Stimulated activated CD4-positive, alpha-beta T cell treated with anti-CD3 and anti-CD28 coated beads, Interleukin-15, amount 100 ng/mL, for 1 hour (primary cell): Measurements from ENCODE around the gene CDHR1.
"Not testable (repeated sequence)": the region's sequence is repeated elsewhere in the genome, so short reads cannot be mapped to it uniquely, and the experiment has no call there.

Source experiments
- DNase-seq, 2 donors: peaks; one replicate each; pipeline ENCODE4 v3.0.0-alpha.2; 2020; ENCODE audit warnings: low read depth in 1 of 2, low spot score in 1 of 2

Gene CDHR1

DNA sequence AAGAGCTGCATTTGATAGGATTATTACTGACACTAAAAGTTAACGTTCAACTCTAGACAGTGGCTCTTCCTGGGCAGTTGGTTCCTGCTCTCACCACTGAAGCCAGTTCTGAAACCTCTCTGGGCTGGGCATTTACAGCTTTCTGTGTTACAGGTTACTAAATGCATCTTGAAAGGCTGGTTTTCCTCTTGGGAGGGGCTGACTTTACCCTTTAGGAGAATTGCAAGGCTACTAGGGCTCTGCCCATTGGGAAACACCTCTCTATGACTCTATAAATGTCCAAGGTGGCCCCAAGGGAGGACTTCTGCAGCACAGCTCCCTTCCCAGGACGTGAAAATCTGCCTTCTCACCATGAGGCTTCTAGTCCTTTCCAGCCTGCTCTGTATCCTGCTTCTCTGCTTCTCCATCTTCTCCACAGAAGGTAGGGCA lies 20.8 kb upstream of the CDHR1 start, which contains the start of gene GPR15LG:
Gene GPR15LG (plus strand): TSS at position 301 of the 429 bp plus-strand sequence. CDS start 51 bp downstream, at position 352.
- DNase-seq: no peak

DNA sequence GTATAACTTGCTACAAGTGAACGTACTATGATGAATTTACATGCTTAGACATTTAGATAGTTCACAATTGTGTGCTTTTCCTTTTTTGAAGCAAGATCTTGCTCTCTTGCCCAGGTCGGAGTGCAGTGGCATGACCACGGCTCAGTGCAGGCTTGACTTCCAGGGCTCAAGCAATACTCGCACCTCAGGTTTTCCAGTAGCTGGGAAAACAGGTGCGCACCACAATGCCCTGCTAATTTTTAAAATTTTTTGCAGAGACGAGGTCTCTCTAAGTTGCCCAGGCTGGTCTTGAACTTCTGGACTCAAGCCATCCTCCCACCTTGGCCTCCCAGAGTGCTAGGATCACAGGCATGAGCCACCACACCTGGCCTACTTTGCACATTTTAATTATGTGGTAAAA lies 18.9 kb upstream of the CDHR1 start:
- DNase-seq: no peak

DNA sequence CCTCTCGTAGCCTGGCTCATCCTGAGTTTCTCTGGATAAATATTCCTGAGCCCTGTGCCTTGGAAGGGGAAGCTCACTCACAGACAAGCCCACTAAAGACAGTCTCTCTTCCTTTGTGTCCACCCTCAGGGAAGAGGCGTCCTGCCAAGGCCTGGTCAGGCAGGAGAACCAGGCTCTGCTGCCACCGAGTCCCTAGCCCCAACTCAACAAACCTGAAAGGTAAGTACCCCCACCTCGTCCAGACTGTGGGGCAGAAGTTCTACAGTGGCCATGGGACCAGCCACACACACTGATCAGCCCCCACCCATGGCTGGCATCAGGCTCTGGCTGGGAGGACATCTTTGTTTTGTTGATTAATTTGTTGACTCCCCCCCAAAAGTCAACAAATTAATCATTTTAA lies 18.0 kb upstream of the CDHR1 start:
- no peak for DNase-seq

DNA sequence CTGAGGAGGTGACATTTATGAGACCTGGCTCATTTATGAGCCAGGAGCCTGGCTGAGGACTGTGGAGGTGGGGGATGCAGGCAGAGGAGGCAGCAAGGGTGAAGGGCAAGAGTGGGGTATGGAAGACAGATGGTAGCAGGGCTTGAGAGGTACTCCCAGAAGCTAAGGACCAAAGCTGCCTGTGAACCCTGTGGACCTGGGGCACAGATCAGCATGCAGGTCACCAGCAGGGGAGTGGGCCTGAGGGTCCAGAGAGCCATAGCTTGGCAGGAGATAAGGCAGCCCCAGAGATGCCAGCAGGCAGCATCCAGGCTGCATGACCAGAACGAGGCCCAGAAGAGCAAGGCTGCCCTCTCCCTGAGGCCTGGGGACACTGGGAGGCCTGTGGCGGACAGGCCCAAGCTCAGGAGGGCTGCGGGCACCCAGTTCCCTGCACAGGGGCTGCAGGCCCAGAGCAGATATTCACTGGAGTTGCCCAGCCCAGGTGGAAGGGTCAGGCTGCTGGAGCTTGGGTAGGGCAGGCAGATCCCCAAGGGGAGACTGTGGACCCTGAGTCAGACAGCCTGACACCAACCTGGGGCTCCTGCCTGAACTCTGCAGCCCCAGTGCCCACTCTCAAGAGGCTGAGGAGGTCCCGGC lies 17.4 kb upstream of the CDHR1 start:
- no peak for DNase-seq

DNA sequence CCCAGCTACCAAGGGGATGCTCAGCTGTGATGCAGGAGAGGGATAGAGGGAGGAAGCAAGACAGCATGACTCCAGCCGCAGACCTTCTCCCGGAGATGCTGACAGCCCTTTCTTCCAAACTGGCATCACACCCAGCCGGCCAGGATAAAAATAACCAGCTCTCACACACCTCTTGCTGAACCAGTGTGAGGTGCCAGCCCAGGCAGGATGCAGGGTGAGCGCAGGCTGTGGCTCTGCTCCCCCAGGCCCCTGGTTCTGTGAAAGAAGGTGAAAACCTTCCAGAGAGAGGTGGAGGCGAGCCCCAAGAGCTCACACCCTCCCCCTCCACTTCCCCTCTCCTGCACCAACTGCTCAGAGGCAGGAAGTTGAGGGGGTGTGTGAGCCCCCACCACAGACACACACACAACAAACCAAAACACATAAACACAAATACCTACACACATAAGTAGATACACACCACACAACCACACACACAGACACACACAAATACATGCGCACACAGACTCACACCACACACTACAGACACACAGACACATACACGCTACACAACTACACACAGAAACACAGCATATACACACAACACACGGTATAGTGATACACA lies 16.7 kb upstream of the CDHR1 start:
- DNase-seq: no peak

DNA sequence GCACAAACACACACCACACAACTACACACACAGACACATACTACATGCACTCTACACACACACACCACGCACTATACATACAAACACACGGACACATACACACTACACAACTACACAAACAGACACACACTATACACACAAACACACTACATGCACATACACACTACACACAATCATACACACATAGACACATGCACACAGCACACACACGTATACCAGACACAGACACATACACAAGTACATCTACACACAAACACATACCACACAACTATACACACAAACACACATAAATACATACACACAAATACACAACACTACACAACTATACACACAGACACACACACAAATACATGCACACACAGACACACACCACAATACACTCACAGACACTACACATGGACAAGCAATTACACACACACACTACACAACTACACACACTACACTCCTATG lies 16.2 kb upstream of the CDHR1 start:
- no peak for DNase-seq

DNA sequence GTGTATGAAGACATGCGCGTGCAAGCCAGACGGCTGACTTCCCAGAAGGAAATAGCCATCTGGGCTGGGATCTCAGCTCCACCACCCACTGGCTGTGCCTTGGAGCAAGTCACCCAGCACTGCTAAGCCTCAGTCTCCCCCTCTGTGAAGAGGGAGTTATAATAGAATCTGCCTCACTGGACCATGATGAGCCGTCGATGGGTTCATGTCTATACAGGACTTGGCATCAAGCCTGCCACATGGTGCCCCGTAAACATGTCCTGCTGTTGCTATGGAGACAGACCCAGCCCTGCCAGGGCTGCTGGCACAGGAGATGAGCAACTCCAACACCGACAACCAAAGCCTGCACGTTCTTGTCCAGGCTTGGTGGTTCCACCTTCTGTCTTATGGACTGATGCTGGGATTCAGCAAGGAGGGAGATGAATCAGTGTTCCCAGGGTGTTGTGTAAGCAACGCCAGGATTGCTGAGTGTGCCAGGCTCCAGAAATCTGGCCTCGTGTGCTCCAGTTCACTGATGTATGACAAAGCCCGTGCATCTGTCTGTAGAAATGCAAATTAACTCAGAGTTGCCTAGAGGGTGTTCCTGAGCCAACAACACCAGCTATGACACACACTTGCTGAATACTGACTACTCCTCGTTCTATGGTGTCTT lies 15.2 kb upstream of the CDHR1 start:
- no peak for DNase-seq

DNA sequence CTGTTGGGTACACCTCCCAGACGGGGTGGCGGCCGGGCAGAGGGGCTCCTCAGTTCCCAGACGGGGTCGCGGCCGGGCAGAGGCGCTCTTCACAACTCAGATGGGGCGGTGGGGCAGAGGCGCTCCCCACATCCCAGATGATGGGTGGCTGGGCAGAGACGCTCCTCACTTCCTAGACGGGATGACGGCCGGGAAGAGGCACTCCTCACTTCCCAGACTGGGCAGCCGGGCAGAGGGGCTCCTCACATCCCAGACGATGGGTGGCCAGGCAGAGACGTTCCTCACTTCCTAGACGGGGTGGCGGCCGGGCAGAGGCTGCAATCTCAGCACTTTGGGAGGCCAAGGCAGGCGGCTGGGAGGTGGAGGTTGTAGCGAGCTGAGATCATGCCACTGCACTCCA lies 14.0 kb upstream of the CDHR1 start:
- DNase-seq: not testable (repeated sequence)

DNA sequence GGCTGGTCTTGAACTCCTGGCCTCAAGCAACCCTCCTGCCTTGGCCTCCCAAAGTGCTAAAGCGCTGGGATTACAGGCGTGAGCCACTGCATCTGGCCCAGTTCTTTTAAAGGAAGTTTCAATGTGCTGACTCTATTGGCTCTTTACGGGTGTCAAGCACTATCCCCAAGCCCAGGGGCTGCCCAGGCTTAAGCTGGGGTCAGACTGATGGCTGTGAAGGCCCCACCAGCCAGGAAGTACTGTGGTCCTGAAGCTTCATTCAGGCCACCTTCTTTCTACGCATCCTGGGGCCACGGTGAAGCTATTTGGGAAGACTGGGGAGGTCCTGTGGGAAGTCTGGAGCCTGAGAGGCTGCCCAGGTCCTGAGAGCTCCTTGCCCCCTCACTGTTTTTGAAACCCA lies 12.7 kb upstream of the CDHR1 start:
- no peak for DNase-seq

DNA sequence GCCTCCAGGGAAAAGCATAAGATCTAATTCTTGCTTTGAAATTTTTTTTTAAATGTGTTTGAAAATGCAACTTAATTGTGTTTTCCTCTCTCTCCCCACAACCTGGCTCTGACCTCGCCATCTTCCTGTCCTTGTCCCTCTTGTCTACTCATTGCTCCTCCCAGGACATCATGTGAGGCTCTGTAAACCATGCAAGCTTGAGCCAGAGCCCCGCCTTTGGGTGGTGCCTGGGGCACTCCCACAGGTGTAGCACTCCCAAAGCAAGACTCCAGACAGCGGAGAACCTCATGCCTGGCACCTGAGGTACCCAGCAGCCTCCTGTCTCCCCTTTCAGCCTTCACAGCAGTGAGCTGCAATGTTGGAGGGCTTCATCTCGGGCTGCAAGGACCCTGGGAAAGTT lies 9.8 kb upstream of the CDHR1 start:
- DNase-seq: no peak

DNA sequence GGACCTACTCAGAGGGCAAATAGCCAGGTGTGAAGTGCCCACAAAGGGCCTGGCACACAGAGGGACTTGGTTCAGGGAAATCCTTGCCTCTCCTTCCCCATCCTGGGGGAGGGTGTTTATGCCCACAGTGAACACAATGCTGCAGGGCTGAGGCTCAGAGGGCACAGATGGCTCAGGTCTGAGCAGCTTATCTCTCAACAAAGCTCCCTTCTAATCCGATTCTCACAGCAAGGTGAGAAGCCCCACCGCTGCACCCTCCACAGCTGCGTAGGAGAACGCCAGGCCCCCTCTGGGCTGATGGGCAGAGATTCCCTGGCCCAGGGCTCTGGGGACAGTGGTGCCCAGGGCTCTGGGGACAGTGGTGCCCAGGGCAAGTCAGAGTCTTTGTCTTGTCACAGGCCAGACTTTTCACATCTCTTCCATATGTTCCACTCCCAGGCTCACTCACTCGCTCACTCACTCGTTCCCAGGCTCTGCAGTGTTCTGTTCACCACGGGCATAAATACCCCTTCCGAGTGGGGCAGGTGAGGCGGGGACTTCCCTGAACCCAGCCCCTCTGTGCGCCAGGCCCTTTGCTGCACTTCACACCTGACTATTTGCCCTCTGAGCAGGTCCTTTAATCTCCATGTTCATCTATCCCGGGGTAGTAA lies 8.7 kb upstream of the CDHR1 start:
- DNase-seq: no peak

DNA sequence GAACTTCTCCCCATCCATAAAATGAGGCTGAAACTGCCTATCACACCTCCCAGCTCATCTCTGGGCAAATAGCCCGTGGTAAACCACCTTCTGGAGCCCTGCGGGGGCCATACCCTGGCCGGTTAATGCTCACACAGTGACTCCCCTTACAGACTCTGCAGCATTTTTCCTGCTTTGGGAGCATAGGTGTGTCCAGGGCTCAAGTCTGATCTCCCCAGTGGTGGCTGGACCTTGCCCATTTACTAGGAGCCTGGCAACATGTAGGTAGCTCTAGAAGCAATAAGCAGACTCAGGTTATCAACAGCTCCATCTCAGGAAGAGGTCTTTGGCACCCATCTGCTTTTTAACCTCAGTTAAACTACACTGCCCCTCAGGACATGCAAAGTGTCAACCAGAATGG lies 5.5 kb upstream of the CDHR1 start:
- no peak for DNase-seq

DNA sequence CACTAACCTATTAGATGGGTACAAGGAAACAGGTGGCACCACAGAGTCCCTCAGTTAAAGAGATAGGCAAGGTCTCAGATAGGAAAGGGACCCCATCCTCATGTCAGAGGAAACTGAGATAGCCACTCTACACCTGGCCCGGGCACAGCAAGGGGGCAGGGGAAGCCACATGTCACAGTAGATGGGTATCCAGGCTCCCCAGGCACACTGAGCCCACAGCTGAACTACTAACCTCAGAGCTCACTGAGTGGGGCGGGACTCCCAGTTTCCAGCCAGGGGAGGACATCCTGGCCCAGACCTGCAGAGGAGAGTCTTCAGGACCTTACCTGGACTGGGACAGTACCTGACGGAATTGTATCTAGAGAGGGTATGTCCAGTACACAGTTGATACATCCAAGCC lies 3.7 kb upstream of the CDHR1 start:
- DNase-seq: no peak

DNA sequence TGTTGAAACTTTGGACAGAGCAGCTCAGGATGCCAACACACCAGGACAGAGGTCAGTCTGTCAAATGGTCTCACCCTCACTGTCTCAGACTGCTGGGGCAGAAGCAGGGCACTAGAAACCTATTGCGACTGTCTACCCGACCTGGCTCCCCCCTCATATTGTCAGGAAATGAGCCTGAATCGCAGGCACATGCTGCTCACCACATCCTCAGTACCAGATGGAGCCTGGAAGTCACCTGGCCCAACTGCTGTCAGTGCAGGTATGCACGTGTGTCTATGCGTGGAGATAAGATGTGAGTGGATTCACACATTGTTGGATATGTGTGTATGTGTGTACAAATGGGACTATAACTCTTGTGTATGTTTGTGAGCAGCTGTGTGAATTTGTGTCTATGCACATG lies 3.2 kb upstream of the CDHR1 start:
- no peak for DNase-seq

DNA sequence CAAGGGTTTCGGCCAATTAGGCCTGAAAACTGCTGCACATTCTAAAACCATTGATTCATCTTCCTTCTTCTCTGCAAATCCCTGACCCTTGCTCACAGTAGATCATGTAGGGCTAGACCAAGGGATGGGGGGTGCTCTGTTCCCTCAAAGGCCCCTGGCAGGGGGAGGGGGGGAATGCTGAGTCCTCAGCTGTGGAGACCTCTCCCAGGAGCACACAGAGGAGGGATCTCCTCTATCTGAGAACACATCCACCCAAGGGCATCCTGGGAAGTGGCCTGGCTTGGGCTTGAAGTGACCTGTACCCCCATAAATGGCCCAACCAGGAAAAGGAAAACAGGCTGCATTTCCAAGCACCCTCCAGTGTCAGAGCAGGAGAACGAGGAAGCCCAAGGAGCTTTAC lies 1.0 kb upstream of the CDHR1 start:
- DNase-seq: no peak

DNA sequence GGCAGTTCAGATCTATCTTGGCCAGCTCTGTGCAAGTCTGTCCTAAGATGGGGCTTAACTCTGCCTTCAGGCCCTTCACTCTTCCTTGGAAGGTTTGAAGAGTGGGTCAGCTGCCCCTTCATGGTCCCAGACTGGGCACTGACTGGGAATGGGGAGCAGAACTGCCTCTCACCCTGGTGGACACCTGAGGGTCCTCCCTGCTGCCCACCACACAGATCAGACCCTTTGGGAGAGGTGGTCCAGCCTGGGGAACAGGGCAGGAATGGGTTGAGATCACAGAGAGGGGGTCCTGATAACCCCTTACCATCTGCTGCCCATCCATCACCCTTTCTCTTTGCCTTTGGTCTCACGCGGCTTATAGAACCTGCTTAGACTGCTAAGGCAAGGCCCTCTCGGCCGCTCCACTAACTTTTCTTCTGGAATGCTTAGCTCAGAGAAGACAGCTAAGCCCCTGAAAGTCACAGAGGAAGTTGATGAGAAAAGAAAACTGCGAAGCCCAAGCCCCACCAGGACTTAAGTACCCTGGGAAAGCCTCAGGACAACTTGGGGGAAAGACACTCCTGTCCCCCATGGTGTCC lies 402 bp upstream of the CDHR1 start:
- DNase-seq: no peak

DNA sequence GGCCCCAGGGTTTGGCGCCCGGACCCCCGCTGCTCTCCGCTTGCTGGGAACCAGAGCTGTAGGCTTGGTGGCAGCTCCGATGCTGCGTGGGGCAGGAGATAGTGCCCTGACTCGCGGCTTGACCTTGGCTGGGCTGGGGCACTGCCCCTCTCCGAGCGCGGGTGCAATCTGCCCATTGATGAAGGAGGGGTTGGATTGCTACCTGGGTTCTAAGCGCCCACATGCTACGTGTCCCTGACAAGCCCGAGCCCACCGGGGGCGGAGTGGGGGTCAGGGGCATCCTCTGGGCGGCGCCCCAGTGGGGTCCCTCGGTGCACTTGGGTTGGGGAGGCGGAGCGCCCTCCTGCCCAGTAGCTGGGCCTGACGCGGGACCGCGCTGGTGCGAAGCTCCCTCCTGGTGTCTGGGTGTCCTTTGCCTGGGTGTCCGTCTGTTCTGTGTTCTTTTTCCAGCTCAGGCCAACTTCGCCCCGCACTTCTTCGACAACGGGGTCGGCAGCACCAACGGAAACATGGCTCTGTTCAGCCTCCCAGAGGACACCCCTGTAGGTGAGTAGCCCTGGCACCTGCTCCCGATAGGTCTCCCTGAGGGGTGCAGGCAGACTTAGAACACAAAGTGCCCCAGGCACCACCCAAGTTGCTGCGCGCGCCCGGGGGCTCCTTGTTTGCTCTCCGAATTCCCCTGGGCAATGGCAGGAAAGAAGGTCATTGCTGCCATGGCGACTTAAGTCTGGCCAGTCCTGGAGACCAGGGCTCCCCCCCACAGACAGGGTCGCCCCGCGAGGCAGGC lies 900 bp downstream of the CDHR1 start:
- DNase-seq: no peak

DNA sequence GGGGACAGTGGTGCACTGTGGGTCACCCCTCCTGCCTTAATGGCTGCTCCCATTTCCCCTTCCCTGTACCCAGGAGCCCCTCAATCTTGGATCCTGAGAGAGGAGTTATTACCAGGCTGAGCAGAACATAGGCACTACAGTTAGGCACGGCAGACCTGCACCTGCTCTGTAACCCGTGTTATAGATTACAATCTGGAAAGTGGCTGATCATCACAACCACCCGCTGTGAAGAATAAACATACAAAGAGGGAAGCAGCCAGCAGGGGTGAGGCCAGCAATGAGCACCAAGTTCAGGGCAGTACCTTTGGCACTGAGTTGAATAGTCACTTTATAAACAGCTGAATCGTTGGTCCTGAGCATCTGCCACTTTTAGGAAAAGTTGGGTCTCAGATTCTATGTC lies 1.7 kb downstream of the CDHR1 start:
- DNase-seq: no peak

DNA sequence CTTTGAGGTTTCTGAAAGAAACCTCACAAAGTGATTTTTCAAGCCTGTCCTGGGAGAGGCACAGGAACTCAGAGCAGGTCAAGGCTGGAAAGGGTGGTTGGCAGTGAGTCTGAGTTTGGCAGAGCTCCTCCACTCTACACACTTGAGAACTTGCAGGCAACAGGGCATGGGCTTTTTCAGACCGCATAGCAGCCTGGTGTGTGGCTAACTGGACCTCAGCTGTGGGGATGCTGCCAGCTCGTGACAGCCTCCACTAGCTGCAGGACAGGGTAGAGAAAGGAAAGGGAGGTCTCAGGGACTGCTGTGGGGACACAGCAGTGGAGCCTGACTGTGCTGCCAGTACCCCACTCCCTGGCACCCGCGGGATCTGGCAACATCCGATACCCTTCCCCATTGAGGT lies 2.6 kb downstream of the CDHR1 start:
- DNase-seq: no peak

DNA sequence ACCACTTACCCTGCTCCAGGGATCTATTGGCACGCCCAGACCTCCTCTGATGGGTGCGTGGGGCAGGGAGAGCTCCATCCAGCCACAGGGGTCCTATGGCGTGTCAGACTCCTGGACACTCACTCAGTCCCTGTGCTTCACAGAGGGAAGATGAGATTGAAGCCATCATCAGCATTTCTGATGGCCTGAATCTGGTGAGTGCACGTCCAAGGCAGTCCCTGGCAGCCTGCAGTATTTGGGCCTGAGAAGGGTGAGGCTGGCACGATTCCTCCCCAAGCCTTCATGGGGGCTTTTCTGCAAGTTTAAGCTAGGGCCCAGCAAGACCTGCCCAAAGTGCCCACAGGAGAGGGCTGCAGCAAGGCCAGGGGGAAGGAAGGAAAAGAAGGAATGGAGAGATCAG lies 3.3 kb downstream of the CDHR1 start:
- DNase-seq: no peak
